Right forelimb (tissue), 1 donor: ENCODE results near the gene CHMP6.

Experiments used
- DNase-seq: peaks from one replicate; pipeline ENCODE4 v3.0.0-alpha.2; 2018

The CHMP6 gene

GRCh38 chr17:81046132-81046769 is 54.6 kb downstream of the CHMP6 start:
- DNase-seq, result no peak

- no peak for DNase-seq
Observed at GRCh38 chr17:81046770-81047359, 55.2 kb downstream of the CHMP6 start.

GRCh38 chr17:81048827-81049371 is 57.3 kb downstream of the CHMP6 start:
- DNase-seq, result no peak

- no peak for DNase-seq
Observed at GRCh38 chr17:81049372-81049911, 57.8 kb downstream of the CHMP6 start.
